ENCODE measurements around the gene KRTAP5-3. TPM values are rescaled to one million over a fixed set of nuclear protein-coding genes. Genes with fewer than 3 reads are reported as not detected.
"Not testable (repeated sequence)": the region's sequence is repeated elsewhere in the genome, so short reads cannot be mapped to it uniquely, and the experiment has no call there.

Gene KRTAP5-3
- total and polyA plus RNA-seq, 4 donors: not detected

GRCh38 chr11:1592628-1593027, 15.6 kb downstream of the KRTAP5-3 start:
- Histone ChIP-seq H3K27me3 (ENCODE audit: control insufficient read depth in 3 of 3, insufficient read depth in 3 of 3, low read length in 2 of 3) (peaks cover 0 to 26% (median 12%) of the 10 kb centered on the region in 3 donors), H3K36me3 (ENCODE audit: control insufficient read depth in 4 of 4, insufficient read depth in 4 of 4, low read length in 4 of 4) (no peaks in the 10 kb centered on the region), H3K9me3 (ENCODE audit: control insufficient read depth in 4 of 4, insufficient read depth in 3 of 4, low read length in 3 of 4) (peaks cover 0 to 1% (median 0%) of the 10 kb centered on the region in 4 donors), H3K9ac (ENCODE audit: insufficient read depth in 1 of 2, low read length in 2 of 2) (no peak overlapping the region), H3K4me3 (no peak overlapping the region), H3K27ac (ENCODE audit: low read depth in 1 of 2, low read length in 1 of 2) (no peak overlapping the region), H3K4me1 (ENCODE audit: control insufficient read depth in 5 of 5, insufficient read depth in 5 of 5, low read length in 5 of 5) (peaks cover 0 to 5% (median 0%) of the 10 kb centered on the region in 5 donors)
- no peak for TF ChIP-seq CTCF (IDR thresholded peaks at IDR 0.05; ENCODE audit: control extremely low read depth, extremely low read depth)
- no peak for DNase-seq
- 83 to 87% methylated on average over 9 of the region's 9 CpGs for WGBS, 2 donors
- ATAC-seq (ENCODE audit: insufficient read depth, low FRiP score): no peak

- Histone ChIP-seq H3K4me1 (ENCODE audit: control insufficient read depth in 5 of 5, insufficient read depth in 5 of 5, low read length in 5 of 5) (peaks cover 0 to 5% (median 0%) of the 10 kb centered on the region in 5 donors), H3K27ac (ENCODE audit: low read depth in 1 of 2, low read length in 1 of 2) (peak overlapping the region in 1 of 2 donors; percentile 45), H3K36me3 (ENCODE audit: control insufficient read depth in 4 of 4, insufficient read depth in 4 of 4, low read length in 4 of 4) (peaks cover 0 to 2% (median 0%) of the 10 kb centered on the region in 4 donors), H3K9ac (ENCODE audit: insufficient read depth in 1 of 2, low read length in 2 of 2) (no peak overlapping the region), H3K9me3 (ENCODE audit: control insufficient read depth in 4 of 4, insufficient read depth in 3 of 4, low read length in 3 of 4) (peaks cover 0 to 1% (median 0%) of the 10 kb centered on the region in 4 donors), H3K27me3 (ENCODE audit: control insufficient read depth in 3 of 3, insufficient read depth in 3 of 3, low read length in 2 of 3) (peaks cover 0 to 20% (median 9%) of the 10 kb centered on the region in 3 donors), H3K4me3 (no peak overlapping the region)
- 91 to 94% methylated on average over 6 of the region's 6 CpGs for WGBS, 2 donors
- DNase-seq (no peak), ATAC-seq (ENCODE audit: insufficient read depth, low FRiP score) (no peak)
- TF ChIP-seq CTCF (IDR thresholded peaks at IDR 0.05; ENCODE audit: control extremely low read depth, extremely low read depth): no peak
Measured at GRCh38 chr11:1589996-1590395, 18.3 kb downstream of the KRTAP5-3 start.

GRCh38 chr11:1589191-1589963, 18.9 kb downstream of the KRTAP5-3 start:
- peak overlapping the region in 1 of 2 donors; percentile 45 for H3K27ac ChIP-seq (ENCODE audit: low read depth in 1 of 2, low read length in 1 of 2)
- not testable (repeated sequence) for H3K36me3 ChIP-seq (ENCODE audit: control insufficient read depth in 4 of 4, insufficient read depth in 4 of 4, low read length in 4 of 4); H3K4me3 ChIP-seq; DNase-seq; H3K9me3 ChIP-seq (ENCODE audit: control insufficient read depth in 4 of 4, insufficient read depth in 3 of 4, low read length in 3 of 4); H3K4me1 ChIP-seq (ENCODE audit: control insufficient read depth in 5 of 5, insufficient read depth in 5 of 5, low read length in 5 of 5); H3K9ac ChIP-seq (ENCODE audit: insufficient read depth in 1 of 2, low read length in 2 of 2)
- H3K27me3 ChIP-seq (ENCODE audit: control insufficient read depth in 3 of 3, insufficient read depth in 3 of 3, low read length in 2 of 3): peaks cover 0 to 20% (median 8%) of the 10 kb centered on the region in 3 donors
- ATAC-seq (ENCODE audit: insufficient read depth, low FRiP score): peak; percentile 69
- 16 to 23% methylated on average over 8 of the region's 10 CpGs for WGBS, 2 donors

GRCh38 chr11:1586699-1587098, 21.6 kb downstream of the KRTAP5-3 start:
- peaks cover 0 to 1% (median 0%) of the 10 kb centered on the region in 4 donors for H3K9me3 ChIP-seq (ENCODE audit: control insufficient read depth in 4 of 4, insufficient read depth in 3 of 4, low read length in 3 of 4)
- no peak overlapping the region for H3K9ac ChIP-seq (ENCODE audit: insufficient read depth in 1 of 2, low read length in 2 of 2)
- no peak for TF ChIP-seq CTCF (IDR thresholded peaks at IDR 0.05; ENCODE audit: control extremely low read depth, extremely low read depth)
- peaks cover 0 to 5% (median 3%) of the 10 kb centered on the region in 3 donors for H3K27me3 ChIP-seq (ENCODE audit: control insufficient read depth in 3 of 3, insufficient read depth in 3 of 3, low read length in 2 of 3)
- H3K4me1 ChIP-seq (ENCODE audit: control insufficient read depth in 5 of 5, insufficient read depth in 5 of 5, low read length in 5 of 5): peaks cover 0 to 5% (median 0%) of the 10 kb centered on the region in 5 donors
- ATAC-seq (ENCODE audit: insufficient read depth, low FRiP score) (no peak), DNase-seq (no peak)
- 80 to 84% methylated on average over 2 of the region's 2 CpGs for WGBS, 2 donors
- H3K27ac ChIP-seq (ENCODE audit: low read depth in 1 of 2, low read length in 1 of 2): no peak overlapping the region
- peaks cover 0 to 2% (median 0%) of the 10 kb centered on the region in 4 donors for H3K36me3 ChIP-seq (ENCODE audit: control insufficient read depth in 4 of 4, insufficient read depth in 4 of 4, low read length in 4 of 4)
- no peak overlapping the region for H3K4me3 ChIP-seq

- H3K27me3 ChIP-seq (ENCODE audit: control insufficient read depth in 3 of 3, insufficient read depth in 3 of 3, low read length in 2 of 3); H3K4me3 ChIP-seq; ATAC-seq (ENCODE audit: insufficient read depth, low FRiP score); H3K27ac ChIP-seq (ENCODE audit: low read depth in 1 of 2, low read length in 1 of 2); H3K36me3 ChIP-seq (ENCODE audit: control insufficient read depth in 4 of 4, insufficient read depth in 4 of 4, low read length in 4 of 4); DNase-seq; H3K4me1 ChIP-seq (ENCODE audit: control insufficient read depth in 5 of 5, insufficient read depth in 5 of 5, low read length in 5 of 5); H3K9ac ChIP-seq (ENCODE audit: insufficient read depth in 1 of 2, low read length in 2 of 2); H3K9me3 ChIP-seq (ENCODE audit: control insufficient read depth in 4 of 4, insufficient read depth in 3 of 4, low read length in 3 of 4): not testable (repeated sequence)
- 33 to 67% methylated on average over 9 of the region's 9 CpGs for WGBS, 2 donors
Measured at GRCh38 chr11:1584661-1585370, 23.4 kb downstream of the KRTAP5-3 start, which contains the start of gene KRTAP5-1. TSS of gene KRTAP5-1 (minus strand) at chr11:1585283. CDS start at chr11:1585249, 34 bp downstream.
